Measurements from ENCODE around the gene GET4. TPM values are rescaled to one million over a fixed set of nuclear protein-coding genes. Genes with fewer than 3 reads are reported as not detected.

The GET4 gene
- total RNA-seq, 1 donor from 2014 or later: 17.2 TPM

DNA sequence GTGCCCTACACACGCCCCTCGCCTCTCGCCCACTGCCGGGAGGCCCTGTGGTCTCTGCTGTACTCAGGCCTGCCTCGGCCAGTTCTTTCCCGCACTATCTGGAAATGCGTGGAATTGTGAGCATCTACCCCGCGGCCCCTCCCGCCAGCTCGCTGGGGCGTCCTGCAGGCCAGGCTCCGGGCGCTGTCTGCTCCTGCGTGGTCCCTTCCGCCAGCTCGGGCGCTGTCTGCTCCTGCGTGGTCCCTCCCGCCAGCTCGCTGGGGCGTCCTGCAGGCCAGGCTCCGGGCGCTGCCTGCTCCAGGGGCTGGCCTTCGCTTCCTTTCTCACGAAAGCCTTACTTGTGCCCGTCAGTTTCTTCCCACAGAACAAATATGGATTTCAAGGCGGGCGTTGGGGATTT is 14.9 kb downstream of the GET4 start:
- Histone ChIP-seq H3K79me2 (ENCODE audit: low read depth) (peaks cover 25% of the 10 kb centered on the region), H3F3A (ENCODE audit: low read depth) (no peaks in the 10 kb centered on the region), H3K4me2 (no peak overlapping the region), H3K27ac (no peak overlapping the region), H3K9ac (no peak overlapping the region), H3K36me3 (no peaks in the 10 kb centered on the region), H3K9me3 (ENCODE audit: low read depth) (no peaks in the 10 kb centered on the region), H3K4me3 (no peak overlapping the region), H3K4me1 (no peaks in the 10 kb centered on the region), H4K20me1 (ENCODE audit: low read depth) (peaks cover 39% of the 10 kb centered on the region), H3K27me3 (no peaks in the 10 kb centered on the region), H2AFZ (replicated peaks) (no peak overlapping the region)
- no peak overlapping the region for H3K27ac Mint-ChIP-seq
- no peak for DNase-seq (ENCODE audit: low spot score)
- H3K36me3 Mint-ChIP-seq: peaks cover 24% of the 10 kb centered on the region
- H3K4me1 Mint-ChIP-seq: no peaks in the 10 kb centered on the region
- H3K27me3 Mint-ChIP-seq (ENCODE audit: insufficient read depth, low read depth): peaks cover 10% of the 10 kb centered on the region
- H3K4me3 Mint-ChIP-seq: no peak overlapping the region
- TF ChIP-seq EZH2phosphoT487 (IDR thresholded peaks at IDR 0.05) (no peak), EZH2 (IDR thresholded peaks at IDR 0.05) (no peak)
- TF ChIP-seq, protein P1, sequence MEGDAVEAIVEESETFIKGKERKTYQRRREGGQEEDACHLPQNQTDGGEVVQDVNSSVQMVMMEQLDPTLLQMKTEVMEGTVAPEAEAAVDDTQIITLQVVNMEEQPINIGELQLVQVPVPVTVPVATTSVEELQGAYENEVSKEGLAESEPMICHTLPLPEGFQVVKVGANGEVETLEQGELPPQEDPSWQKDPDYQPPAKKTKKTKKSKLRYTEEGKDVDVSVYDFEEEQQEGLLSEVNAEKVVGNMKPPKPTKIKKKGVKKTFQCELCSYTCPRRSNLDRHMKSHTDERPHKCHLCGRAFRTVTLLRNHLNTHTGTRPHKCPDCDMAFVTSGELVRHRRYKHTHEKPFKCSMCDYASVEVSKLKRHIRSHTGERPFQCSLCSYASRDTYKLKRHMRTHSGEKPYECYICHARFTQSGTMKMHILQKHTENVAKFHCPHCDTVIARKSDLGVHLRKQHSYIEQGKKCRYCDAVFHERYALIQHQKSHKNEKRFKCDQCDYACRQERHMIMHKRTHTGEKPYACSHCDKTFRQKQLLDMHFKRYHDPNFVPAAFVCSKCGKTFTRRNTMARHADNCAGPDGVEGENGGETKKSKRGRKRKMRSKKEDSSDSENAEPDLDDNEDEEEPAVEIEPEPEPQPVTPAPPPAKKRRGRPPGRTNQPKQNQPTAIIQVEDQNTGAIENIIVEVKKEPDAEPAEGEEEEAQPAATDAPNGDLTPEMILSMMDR (IDR thresholded peaks at IDR 0.05): no peak
- H3K9me3 Mint-ChIP-seq: no peaks in the 10 kb centered on the region

DNA sequence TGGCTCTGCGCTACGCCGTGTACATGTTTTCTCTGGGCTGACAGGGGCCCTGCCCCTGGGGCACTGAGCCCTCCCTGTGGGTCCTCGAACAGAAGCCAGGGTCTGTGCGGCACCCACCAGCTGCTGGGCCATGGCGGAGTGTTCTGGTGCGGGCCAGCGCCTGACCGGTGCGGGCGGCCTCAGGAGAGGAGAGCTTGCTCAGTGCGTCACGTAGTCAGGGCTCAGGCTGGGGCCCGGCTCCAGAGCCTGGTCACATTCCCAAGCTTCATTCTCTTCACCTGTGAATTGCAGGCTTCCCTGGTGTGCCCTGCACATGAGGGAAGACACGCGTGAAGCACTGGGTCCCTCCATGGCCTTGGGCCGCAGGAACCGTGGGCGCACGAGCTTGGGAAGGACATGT is 15.5 kb downstream of the GET4 start:
- no peaks in the 10 kb centered on the region for H3K9me3 ChIP-seq (ENCODE audit: low read depth)
- no peak for DNase-seq (ENCODE audit: low spot score)
- Mint-ChIP-seq H3K27ac (no peak overlapping the region), H3K9me3 (no peaks in the 10 kb centered on the region), H3K36me3 (peaks cover 25% of the 10 kb centered on the region), H3K4me1 (no peaks in the 10 kb centered on the region), H3K4me3 (no peak overlapping the region), H3K27me3 (ENCODE audit: insufficient read depth, low read depth) (peaks cover 10% of the 10 kb centered on the region)
- peaks cover 38% of the 10 kb centered on the region for H4K20me1 ChIP-seq (ENCODE audit: low read depth)
- no peak overlapping the region for H3K4me2 ChIP-seq
- no peaks in the 10 kb centered on the region for H3K36me3 ChIP-seq
- no peaks in the 10 kb centered on the region for H3F3A ChIP-seq (ENCODE audit: low read depth)
- H3K4me1 ChIP-seq: no peaks in the 10 kb centered on the region
- no peak overlapping the region for H3K9ac ChIP-seq
- no peak overlapping the region for H2AFZ ChIP-seq (replicated peaks)
- TF ChIP-seq, protein P1 (IDR thresholded peaks at IDR 0.05): no peak
- TF ChIP-seq EZH2 (IDR thresholded peaks at IDR 0.05) (no peak), EZH2phosphoT487 (IDR thresholded peaks at IDR 0.05) (no peak)
- H3K27ac ChIP-seq: no peak overlapping the region
- H3K27me3 ChIP-seq: no peaks in the 10 kb centered on the region
- peaks cover 20% of the 10 kb centered on the region for H3K79me2 ChIP-seq (ENCODE audit: low read depth)
- no peak overlapping the region for H3K4me3 ChIP-seq

DNA sequence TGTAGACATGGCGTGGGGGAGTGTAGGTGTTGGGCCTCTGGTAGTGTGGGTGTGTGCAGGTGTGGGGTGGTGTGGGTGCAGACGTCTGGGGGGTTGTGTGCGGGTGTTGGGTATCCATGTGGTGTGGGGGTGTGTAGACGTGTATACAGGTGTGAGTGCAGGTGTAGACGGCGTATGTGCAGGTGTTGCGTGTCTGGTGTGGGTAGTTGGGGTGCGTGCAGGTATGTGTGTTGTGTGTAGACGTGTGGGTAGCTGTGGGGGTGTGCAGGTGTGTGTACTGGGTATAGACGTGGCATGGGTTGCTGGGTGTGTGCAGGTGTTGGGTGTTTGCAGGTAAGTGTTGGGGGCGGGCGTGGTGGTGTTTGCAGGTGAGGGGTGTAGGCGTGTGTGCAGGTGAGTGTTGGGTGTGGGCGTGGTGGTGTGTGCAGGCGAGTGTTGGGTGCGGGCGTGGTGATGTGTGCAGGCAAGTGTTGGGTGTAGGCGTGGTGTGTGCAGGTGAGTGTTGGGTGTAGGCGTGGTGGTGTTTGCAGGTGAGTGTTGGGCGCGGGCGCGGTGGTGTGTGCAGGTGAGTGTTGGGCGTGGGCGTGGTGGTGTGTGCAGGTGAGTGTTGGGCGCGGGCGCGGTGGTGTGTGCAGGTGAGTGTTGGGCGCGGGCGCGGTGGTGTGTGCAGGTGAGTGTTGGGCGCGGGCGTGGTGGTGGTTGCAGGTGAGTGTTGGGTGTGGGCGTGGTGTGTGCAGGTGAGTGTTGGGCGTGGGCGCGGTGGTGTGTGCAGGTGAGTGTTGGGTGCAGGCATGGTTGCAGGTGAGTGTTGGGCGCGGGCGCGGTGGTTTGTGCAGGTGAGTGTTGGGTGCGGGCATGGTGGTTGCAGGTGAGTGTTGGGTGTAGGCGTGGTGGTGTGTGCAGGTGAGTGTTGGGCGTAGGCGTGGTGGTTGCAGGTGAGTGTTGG is 16.6 kb downstream of the GET4 start:
- H3K4me1 Mint-ChIP-seq: no peaks in the 10 kb centered on the region
- no peaks in the 10 kb centered on the region for H3K9me3 Mint-ChIP-seq
- Histone ChIP-seq H3K4me2 (no peak overlapping the region), H4K20me1 (ENCODE audit: low read depth) (peaks cover 27% of the 10 kb centered on the region), H3K79me2 (ENCODE audit: low read depth) (peaks cover 13% of the 10 kb centered on the region), H3F3A (ENCODE audit: low read depth) (no peaks in the 10 kb centered on the region), H3K27ac (no peak overlapping the region), H2AFZ (replicated peaks) (no peak overlapping the region), H3K27me3 (no peaks in the 10 kb centered on the region), H3K4me3 (no peak overlapping the region), H3K9ac (no peak overlapping the region), H3K36me3 (no peaks in the 10 kb centered on the region), H3K4me1 (no peaks in the 10 kb centered on the region), H3K9me3 (ENCODE audit: low read depth) (no peaks in the 10 kb centered on the region)
- no peak overlapping the region for H3K4me3 Mint-ChIP-seq
- H3K27ac Mint-ChIP-seq: no peak overlapping the region
- no peak for DNase-seq (ENCODE audit: low spot score)
- TF ChIP-seq EZH2phosphoT487 (IDR thresholded peaks at IDR 0.05) (no peak), EZH2 (IDR thresholded peaks at IDR 0.05) (no peak)
- TF ChIP-seq, protein P1 (IDR thresholded peaks at IDR 0.05): no peak
- H3K36me3 Mint-ChIP-seq: peaks cover 23% of the 10 kb centered on the region
- peaks cover 10% of the 10 kb centered on the region for H3K27me3 Mint-ChIP-seq (ENCODE audit: insufficient read depth, low read depth)
